ENCODE data around the gene UBL7.

GRCh38 chr15:74449643-74450205 is 11.2 kb downstream of the UBL7 start:
- TF ChIP-seq, protein P1, sequence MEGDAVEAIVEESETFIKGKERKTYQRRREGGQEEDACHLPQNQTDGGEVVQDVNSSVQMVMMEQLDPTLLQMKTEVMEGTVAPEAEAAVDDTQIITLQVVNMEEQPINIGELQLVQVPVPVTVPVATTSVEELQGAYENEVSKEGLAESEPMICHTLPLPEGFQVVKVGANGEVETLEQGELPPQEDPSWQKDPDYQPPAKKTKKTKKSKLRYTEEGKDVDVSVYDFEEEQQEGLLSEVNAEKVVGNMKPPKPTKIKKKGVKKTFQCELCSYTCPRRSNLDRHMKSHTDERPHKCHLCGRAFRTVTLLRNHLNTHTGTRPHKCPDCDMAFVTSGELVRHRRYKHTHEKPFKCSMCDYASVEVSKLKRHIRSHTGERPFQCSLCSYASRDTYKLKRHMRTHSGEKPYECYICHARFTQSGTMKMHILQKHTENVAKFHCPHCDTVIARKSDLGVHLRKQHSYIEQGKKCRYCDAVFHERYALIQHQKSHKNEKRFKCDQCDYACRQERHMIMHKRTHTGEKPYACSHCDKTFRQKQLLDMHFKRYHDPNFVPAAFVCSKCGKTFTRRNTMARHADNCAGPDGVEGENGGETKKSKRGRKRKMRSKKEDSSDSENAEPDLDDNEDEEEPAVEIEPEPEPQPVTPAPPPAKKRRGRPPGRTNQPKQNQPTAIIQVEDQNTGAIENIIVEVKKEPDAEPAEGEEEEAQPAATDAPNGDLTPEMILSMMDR (IDR thresholded peaks at IDR 0.05; ENCODE audit: low read depth, low read length), result no peak
- TF ChIP-seq EZH2phosphoT487 (IDR thresholded peaks at IDR 0.05; ENCODE audit: low read depth), result no peak
